ENCODE data around the gene KDM3A.

Gene KDM3A

DNA sequence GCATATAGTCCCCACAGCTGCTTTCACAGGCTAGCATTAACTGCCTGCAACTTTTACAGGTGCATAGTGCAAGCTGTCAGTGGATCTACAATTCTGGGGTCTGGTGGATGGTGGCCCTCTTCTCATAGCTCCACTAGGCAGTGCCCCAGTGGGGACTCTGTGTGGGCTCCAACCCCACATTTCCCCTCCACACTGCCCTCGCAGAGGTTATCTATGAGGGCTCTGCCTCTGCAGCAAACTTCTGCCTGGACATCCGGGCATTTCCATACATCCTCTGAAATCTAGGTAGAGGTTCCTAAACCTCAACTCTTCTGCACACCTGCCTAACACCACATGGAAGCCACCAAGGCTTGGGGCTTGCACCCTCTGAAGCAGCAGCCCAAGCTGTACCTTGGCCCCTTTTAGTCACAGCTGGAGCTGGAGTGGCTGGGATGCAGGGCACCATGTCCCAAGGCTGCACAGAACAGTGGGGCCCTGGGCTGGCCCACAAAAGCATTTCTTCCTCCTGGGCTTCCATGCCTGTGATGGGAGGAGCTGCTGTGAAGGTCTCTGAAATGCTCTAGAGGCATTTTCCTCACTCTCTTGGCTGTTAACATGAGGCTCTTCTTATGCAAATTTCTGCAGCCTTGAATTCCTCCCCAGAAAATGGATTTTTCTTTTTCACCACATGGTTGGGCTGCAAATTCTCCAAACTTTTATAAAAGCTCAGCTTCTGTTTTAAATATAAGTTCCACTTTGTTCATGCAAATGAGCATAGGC is 59.3 kb downstream of the KDM3A start:
- FAIRE-seq (no peak), DNase-seq (ENCODE audit: insufficient read length) (no peak)
- TF ChIP-seq POLR2A (IDR thresholded peaks at IDR 0.05; ENCODE audit: low read depth, low read length) (no peak), POLR2AphosphoS5 (IDR thresholded peaks at IDR 0.05; ENCODE audit: low read depth, low read length) (no peak), TAF1 (IDR thresholded peaks at IDR 0.05; ENCODE audit: borderline replicate concordance, low read depth, low read length) (no peak)

DNA sequence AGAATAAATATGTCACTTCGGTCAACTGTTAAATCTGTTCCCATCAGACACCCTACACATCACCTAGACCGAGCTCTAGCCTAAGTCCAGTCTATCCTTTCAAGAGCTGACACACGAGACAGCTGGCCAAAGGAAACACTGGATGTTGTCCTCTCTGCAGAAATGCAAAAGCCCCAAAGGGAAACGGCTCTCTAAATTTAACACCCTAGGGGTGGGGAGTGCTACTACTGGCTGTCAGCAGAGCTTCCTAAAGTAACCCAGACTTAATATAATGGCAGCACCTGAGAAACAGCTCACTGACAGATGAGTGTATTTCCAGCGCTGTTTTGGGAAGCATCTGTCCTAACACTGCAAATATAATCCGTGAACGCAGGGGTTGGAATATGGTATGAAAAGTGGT is 66.4 kb downstream of the KDM3A start:
- FAIRE-seq (no peak), DNase-seq (ENCODE audit: insufficient read length) (no peak)
- no peak for TF ChIP-seq POLR2A (IDR thresholded peaks at IDR 0.05; ENCODE audit: low read depth, low read length)
- no peak for TF ChIP-seq POLR2AphosphoS5 (IDR thresholded peaks at IDR 0.05; ENCODE audit: low read depth, low read length)
- no peak for TF ChIP-seq TAF1 (IDR thresholded peaks at IDR 0.05; ENCODE audit: borderline replicate concordance, low read depth, low read length)

DNA sequence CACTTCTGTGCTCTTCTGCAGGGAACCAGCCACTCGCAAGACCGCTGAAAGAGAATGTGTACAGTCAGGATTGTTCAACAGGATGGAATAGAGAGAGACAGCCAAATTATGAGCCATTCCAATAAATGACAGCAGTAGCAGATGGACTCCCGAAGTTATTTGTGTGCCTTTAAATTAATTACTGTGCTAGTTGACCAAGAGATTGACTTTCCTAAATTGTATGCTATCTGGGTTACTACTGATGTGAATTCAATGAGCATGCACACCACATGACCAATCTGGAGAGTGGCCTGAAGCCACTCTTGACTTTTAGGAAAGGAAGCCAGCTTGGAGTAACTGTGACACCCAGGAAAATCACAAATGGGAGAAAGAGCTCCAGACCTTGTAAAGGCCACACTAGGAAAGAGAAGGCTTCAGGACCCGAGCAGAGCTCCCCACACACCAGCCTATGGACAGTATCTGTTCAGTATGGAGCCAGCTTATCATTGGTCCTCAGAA is 69.3 kb downstream of the KDM3A start:
- DNase-seq (ENCODE audit: insufficient read length) (no peak), FAIRE-seq (no peak)
- TF ChIP-seq TAF1 (IDR thresholded peaks at IDR 0.05; ENCODE audit: borderline replicate concordance, low read depth, low read length) (no peak), POLR2AphosphoS5 (IDR thresholded peaks at IDR 0.05; ENCODE audit: low read depth, low read length) (no peak), POLR2A (IDR thresholded peaks at IDR 0.05; ENCODE audit: low read depth, low read length) (no peak)

DNA sequence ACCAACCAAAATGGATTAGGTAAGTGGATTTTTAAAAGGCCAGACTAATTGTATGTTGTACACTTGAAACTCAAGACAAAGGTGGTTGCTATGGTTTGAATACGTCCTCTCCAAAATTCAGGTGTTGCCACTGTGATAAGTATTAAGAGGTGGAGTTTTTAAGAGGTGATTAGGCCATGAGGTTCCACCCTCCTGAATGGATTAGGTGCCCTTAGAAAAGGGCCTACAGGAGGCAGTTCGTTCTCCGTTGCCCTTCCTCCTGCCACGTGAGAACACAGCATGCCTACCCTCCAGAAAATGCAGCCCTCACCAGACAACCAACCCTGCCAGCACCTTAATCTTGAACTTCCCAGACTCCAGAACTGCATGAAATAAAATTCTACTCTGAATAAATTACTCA is 70.9 kb downstream of the KDM3A start:
- DNase-seq (ENCODE audit: insufficient read length) (no peak), FAIRE-seq (no peak)
- TF ChIP-seq POLR2A (IDR thresholded peaks at IDR 0.05; ENCODE audit: low read depth, low read length), result no peak
- TF ChIP-seq POLR2AphosphoS5 (IDR thresholded peaks at IDR 0.05; ENCODE audit: low read depth, low read length), result no peak
- TF ChIP-seq TAF1 (IDR thresholded peaks at IDR 0.05; ENCODE audit: borderline replicate concordance, low read depth, low read length), result no peak

DNA sequence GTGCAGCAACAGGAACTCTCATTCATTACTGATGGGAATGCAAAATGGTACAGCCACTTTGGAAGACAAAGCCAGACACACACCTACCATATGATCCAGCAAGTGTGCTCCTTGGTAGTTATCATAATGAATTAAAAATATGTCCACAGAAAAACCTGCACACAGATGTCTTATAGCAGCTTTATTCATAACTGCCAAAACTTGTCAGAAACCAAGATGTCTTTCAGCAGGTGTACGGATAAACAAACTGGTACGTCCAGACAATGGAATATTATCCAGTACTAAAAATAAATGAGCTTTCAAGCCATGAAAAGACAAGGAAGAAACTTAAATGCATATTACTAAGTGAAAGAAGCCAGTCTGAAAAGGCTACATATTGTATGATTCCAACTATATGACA is 71.7 kb downstream of the KDM3A start:
- TF ChIP-seq POLR2A (IDR thresholded peaks at IDR 0.05; ENCODE audit: low read depth, low read length) (no peak), POLR2AphosphoS5 (IDR thresholded peaks at IDR 0.05; ENCODE audit: low read depth, low read length) (no peak), TAF1 (IDR thresholded peaks at IDR 0.05; ENCODE audit: borderline replicate concordance, low read depth, low read length) (no peak)
- no peak for FAIRE-seq
- DNase-seq (ENCODE audit: insufficient read length), result no peak

DNA sequence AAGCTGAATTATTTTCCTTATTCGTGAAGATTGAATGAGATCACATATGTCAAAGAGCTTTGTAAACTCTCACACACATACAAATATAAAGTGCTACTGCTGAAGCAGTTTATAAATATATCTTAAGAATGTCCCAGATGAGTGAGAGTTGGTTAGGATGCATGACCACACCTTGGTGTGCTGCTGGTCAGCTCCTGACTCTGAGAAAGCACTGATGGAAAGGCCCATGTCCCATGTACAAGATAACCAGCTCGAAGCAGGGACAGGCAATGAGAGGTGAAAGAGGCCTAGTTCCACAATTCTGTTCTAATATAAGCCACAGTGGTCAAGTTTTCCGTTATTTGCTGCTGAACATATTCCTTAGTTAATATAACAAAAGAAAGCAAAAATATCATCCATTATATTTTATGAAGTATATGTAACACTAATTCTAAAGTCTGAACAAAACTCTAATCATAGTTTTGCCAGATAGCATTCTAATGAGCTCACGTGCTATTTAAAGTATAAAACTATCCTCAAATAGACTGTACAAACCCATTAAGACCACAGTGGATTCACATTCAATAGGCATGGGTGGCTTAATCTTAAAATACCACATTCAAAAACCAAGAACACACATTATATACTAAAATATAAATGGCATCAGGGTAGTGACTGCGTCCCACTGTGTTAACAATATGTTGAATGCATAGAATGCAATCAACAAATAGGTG is 72.9 kb downstream of the KDM3A start:
- TF ChIP-seq POLR2AphosphoS5 (IDR thresholded peaks at IDR 0.05; ENCODE audit: low read depth, low read length) (no peak), TAF1 (IDR thresholded peaks at IDR 0.05; ENCODE audit: borderline replicate concordance, low read depth, low read length) (no peak), POLR2A (IDR thresholded peaks at IDR 0.05; ENCODE audit: low read depth, low read length) (no peak)
- FAIRE-seq, result no peak
- DNase-seq (ENCODE audit: insufficient read length), result no peak

DNA sequence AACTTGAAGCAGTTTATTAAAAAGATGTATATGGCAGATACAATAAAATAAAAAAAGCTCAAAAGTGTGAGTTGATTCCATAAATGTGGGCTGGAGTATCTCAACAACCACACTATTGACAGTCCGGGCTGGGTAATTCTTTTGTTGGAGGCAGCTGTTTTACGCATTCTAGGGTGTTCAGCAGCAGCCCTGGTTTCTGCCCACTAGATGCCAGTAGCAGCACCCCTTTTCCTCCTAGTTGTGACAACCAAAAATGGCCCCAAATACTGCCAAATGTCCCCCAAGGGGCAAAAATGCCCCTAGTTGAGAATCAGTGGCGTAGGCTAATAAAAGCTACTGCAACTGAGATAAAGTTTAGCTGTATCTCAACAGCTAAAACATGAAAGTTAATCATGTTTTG is 77.3 kb downstream of the KDM3A start:
- FAIRE-seq (no peak), DNase-seq (ENCODE audit: insufficient read length) (no peak)
- TF ChIP-seq POLR2AphosphoS5 (IDR thresholded peaks at IDR 0.05; ENCODE audit: low read depth, low read length) (no peak), TAF1 (IDR thresholded peaks at IDR 0.05; ENCODE audit: borderline replicate concordance, low read depth, low read length) (no peak), POLR2A (IDR thresholded peaks at IDR 0.05; ENCODE audit: low read depth, low read length) (no peak)

DNA sequence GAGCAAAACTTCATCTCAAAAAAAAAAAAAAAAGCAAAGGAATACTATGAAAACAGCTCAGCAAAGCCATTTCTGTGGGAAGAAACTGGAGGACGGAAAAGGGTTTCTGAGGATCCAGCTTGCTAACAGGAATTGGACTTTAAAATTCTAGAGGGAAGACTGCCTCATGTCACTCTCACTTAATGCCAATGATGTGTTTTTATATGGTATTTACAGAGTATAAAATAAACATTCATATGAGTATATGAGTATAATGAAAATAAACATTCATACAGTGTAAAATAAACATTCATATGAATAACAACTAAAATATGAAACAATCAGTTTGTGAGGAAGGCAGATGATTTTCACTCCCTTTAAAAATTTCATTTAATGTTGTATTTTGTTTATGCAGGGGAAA is 78.2 kb downstream of the KDM3A start:
- DNase-seq (ENCODE audit: insufficient read length), result no peak
- TF ChIP-seq TAF1 (IDR thresholded peaks at IDR 0.05; ENCODE audit: borderline replicate concordance, low read depth, low read length), result no peak
- no peak for TF ChIP-seq POLR2A (IDR thresholded peaks at IDR 0.05; ENCODE audit: low read depth, low read length)
- TF ChIP-seq POLR2AphosphoS5 (IDR thresholded peaks at IDR 0.05; ENCODE audit: low read depth, low read length), result no peak
- no peak for FAIRE-seq

DNA sequence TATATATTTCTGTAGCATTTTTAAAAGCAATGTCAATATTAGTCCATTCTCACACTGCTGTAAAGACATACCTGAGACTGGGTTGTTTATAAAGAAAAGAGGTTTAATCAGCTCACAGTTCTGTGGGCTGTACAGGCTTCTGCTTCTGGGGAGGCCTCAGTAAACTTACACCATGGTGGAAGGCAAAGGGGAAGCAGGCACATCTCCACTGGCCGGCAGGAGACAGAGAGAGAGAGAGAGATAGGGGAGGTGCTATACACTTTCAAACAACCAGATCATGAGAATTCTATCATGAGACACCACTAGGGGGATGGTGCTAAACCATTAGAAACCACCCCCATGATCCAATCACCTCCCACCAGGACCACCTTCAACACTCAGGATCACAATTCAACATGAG is 79.0 kb downstream of the KDM3A start:
- FAIRE-seq (no peak), DNase-seq (ENCODE audit: insufficient read length) (no peak)
- TF ChIP-seq POLR2A (IDR thresholded peaks at IDR 0.05; ENCODE audit: low read depth, low read length) (no peak), POLR2AphosphoS5 (IDR thresholded peaks at IDR 0.05; ENCODE audit: low read depth, low read length) (no peak), TAF1 (IDR thresholded peaks at IDR 0.05; ENCODE audit: borderline replicate concordance, low read depth, low read length) (no peak)

DNA sequence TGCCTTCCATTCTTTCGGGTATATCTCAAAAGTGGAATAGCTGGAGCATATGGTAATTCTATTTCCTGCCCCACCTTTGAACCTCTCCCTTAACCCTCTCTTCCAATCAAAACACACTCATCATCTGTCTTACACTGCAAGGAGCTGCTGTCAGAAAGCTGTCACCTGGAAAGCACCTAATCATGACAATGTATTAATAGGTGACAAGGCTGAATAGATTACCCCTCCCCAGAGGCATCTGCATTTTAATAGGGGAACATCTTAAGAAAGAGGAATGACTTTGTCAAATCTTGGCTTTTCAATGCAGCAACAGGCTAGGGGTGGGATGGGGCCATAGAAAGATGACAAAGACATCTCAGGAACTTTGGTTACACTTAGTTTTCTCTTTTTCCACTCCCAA is 80.8 kb downstream of the KDM3A start:
- FAIRE-seq (no peak), DNase-seq (ENCODE audit: insufficient read length) (no peak)
- TF ChIP-seq TAF1 (IDR thresholded peaks at IDR 0.05; ENCODE audit: borderline replicate concordance, low read depth, low read length), result no peak
- TF ChIP-seq POLR2A (IDR thresholded peaks at IDR 0.05; ENCODE audit: low read depth, low read length), result no peak
- no peak for TF ChIP-seq POLR2AphosphoS5 (IDR thresholded peaks at IDR 0.05; ENCODE audit: low read depth, low read length)

DNA sequence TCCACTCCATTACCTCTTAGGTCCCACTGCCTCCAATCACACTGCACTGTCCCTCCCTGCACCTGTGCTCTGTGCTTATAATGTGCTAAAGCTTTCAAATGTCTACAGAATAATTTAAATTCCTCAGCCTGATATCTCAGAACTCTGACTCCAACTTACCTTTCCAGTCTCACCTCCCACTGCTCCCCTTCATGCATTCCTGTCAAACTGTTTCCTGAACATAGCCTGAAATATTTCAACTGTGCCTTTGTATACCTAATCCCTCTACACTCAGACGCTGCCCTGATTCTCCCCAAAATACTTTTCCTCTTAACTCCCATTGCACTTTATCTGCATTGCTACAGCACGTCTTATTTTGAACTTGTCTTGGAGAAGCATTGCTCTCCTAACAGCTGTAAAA is 81.5 kb downstream of the KDM3A start:
- FAIRE-seq (no peak), DNase-seq (ENCODE audit: insufficient read length) (no peak)
- TF ChIP-seq POLR2A (IDR thresholded peaks at IDR 0.05; ENCODE audit: low read depth, low read length) (no peak), POLR2AphosphoS5 (IDR thresholded peaks at IDR 0.05; ENCODE audit: low read depth, low read length) (no peak), TAF1 (IDR thresholded peaks at IDR 0.05; ENCODE audit: borderline replicate concordance, low read depth, low read length) (no peak)

DNA sequence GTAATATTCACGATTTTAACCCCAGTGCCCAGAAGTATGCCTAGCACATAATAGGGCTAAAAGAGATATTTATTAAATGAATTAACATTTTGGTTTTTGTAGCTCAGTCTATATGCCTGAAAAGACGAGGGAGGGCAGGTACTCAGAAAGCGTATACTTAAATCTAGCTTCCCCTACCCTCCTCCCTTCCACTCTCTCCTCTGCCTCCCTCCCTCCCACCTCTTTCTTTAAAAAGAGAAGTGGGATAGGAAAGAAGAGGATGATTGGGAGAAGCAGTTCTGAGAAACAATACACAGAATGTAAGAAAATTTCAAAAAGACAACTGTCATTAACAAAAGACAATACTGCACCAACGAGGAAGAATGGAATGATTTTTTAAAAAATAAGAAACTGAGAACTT is 82.3 kb downstream of the KDM3A start:
- DNase-seq (ENCODE audit: insufficient read length) (no peak), FAIRE-seq (no peak)
- TF ChIP-seq POLR2A (IDR thresholded peaks at IDR 0.05; ENCODE audit: low read depth, low read length), result no peak
- no peak for TF ChIP-seq POLR2AphosphoS5 (IDR thresholded peaks at IDR 0.05; ENCODE audit: low read depth, low read length)
- no peak for TF ChIP-seq TAF1 (IDR thresholded peaks at IDR 0.05; ENCODE audit: borderline replicate concordance, low read depth, low read length)

All from GM12892 (cell line).